Endothelial cell of umbilical vein (primary cell): ENCODE measurements around the gene TMEM151B.

ENCODE experiments used
- POLR2A ChIP-seq: IDR thresholded peaks from 2 replicates; pipeline ENCODE4 v1.6.1; 2012; ENCODE audit warnings: low read depth, mild to moderate bottlenecking, control low read depth, low read length
- TF ChIP-seq, protein P1 (sequence below), 2 donors: IDR thresholded peaks; 1 replicate in 1 of 2; 2 replicates in 1 of 2; pipeline ENCODE4 v1.5.1; 2011; ENCODE audit warnings: low read length in 2 of 2, mild to moderate bottlenecking in 2 of 2, moderate library complexity in 2 of 2, control low read depth in 1 of 2, inconsistent platforms in 1 of 2, low read depth in 1 of 2; ENCODE audit not compliant: insufficient read depth in 1 of 2; ENCODE audit errors: extremely low read depth in 1 of 2

DNA sequence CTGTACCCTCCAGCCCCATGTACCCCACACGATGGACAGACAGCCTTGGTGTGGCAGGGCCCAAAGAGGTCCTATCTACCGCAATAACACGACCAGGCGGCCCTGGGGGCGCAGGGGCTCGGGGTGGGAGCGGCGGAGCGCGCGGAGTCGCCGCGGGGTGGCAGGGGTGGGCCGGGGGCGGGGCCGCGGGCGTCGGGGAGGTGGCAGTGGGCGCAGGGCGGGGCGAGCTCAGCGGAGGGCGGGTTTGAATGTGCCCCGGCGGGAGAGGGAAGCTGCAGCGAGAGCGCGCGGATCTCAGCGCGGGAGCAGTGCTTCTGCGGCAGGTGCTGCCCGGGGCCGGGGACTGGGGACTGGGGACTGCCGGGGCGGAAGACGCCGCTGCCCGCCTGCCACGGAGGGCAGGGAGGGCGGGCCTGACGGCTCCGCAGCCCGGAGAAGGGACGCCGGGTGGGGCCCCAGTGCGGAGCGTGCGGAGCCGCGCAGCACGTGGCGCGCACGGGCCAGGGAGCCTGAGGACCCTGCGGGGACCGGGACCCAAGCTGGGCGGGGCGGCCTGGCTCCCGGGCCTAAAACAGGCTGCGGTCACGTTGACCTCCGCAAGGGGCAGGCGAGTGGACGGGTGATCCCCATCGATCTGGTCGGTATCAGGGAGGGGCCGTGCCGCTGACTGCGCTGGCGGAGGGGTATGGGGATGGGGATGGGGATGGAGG, 46.8 kb upstream of the TMEM151B start, which contains the start of gene SLC29A1:
- peak; percentile 71 for TF ChIP-seq POLR2A
- TF ChIP-seq, protein P1, sequence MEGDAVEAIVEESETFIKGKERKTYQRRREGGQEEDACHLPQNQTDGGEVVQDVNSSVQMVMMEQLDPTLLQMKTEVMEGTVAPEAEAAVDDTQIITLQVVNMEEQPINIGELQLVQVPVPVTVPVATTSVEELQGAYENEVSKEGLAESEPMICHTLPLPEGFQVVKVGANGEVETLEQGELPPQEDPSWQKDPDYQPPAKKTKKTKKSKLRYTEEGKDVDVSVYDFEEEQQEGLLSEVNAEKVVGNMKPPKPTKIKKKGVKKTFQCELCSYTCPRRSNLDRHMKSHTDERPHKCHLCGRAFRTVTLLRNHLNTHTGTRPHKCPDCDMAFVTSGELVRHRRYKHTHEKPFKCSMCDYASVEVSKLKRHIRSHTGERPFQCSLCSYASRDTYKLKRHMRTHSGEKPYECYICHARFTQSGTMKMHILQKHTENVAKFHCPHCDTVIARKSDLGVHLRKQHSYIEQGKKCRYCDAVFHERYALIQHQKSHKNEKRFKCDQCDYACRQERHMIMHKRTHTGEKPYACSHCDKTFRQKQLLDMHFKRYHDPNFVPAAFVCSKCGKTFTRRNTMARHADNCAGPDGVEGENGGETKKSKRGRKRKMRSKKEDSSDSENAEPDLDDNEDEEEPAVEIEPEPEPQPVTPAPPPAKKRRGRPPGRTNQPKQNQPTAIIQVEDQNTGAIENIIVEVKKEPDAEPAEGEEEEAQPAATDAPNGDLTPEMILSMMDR (IDR thresholded peaks at IDR 0.05; ENCODE audit: extremely low read depth in 1 of 2, insufficient read depth in 1 of 2, low read depth in 1 of 2, low read length in 2 of 2): peak in 1 of 2 donors; percentile 30
